Measurements from ENCODE around the gene S100A5.

The S100A5 gene

DNA sequence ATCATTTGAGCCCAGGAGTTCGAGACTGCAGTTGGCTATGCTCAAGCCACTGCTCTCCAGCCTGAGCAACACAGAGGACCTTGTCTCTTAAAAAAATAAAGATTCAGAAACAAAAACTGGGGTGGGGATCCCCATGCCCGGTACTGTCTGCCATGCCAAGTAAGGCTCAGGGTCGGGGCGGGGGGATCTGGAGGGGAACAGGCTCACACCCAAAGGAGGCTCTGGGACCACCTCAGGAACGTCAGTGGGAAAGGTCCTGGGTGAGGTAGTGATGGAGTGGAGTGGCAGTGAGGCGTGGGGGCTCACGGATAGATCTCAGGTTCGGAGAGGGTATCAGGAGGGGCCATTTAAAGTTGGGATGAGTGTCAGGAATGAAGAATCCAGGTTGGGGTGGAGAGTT, 5.6 kb upstream of the S100A5 start:
- no peak overlapping the region for H3K4me2 ChIP-seq (ENCODE audit: low read length)
- no peak overlapping the region for H3K27ac ChIP-seq (ENCODE audit: low read depth, low read length)
- no peaks in the 10 kb centered on the region for H3K9me3 ChIP-seq (ENCODE audit: control insufficient read depth, insufficient read depth, low read length)

DNA sequence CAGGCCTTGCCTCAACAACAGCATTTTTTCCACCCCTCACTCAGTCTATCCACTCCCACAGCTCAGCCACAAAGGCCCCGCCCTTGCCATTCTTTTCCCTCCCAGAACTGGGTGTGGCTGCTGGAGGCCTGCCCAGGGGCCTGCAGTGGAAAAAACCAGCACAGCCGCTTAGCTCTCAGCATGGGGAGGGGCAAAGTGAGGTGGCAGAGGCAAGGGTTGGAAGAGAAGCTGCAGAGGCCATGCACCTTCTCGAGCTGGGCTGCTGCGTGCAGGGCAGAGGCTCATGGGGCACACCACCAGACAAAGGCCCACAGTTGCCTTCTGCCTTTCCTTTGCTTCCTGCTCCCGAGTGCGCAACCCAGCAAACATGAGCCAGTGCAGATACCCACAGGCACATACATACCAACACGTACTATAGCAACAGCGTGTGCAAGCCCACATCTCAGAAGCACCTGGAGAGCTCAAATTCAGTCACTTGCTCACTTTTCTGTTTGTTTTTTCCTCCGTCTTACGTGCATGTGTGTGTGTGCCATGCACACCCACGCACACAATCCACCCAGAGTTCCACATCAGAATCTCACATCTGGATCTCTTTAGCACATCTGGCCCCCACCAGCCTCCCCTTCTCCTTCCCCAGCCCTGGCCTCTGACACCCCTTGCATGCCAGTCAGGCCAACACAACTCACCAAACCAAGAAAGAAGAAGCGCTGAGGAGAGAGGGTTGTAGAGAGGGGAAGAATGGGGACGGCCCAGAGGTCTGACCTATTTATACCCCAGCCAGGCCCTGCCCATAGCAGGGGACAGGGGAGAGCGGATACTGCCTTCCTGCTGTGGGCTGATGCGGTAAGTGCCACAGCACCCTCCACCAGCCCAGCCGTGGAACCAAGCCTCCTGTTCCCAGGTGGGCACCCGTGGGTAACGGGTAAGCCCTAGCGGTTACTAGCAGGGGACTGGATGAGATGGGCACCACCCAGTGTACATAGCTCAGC, 4.6 kb upstream of the S100A5 start, which contains the start of gene S100A4:
Gene S100A4 (minus strand): TSS at position 740 of the 989 bp plus-strand sequence. CDS start 1,012 bp downstream, outside the sequence.
- H3K4me1 ChIP-seq (ENCODE audit: control insufficient read depth, low read length) = peaks cover 12% of the 10 kb centered on the region
- no peaks in the 10 kb centered on the region for H3F3A ChIP-seq (ENCODE audit: control insufficient read depth, insufficient read depth)
- H4K20me1 ChIP-seq (ENCODE audit: control insufficient read depth, insufficient read depth, low read depth, low read length) = no peaks in the 10 kb centered on the region
- no peaks in the 10 kb centered on the region for H3K36me3 ChIP-seq (ENCODE audit: control insufficient read depth, low read length)
- peaks cover 38% of the 10 kb centered on the region for H3K27me3 ChIP-seq (ENCODE audit: control insufficient read depth, low read length)
- TF ChIP-seq, protein P1, sequence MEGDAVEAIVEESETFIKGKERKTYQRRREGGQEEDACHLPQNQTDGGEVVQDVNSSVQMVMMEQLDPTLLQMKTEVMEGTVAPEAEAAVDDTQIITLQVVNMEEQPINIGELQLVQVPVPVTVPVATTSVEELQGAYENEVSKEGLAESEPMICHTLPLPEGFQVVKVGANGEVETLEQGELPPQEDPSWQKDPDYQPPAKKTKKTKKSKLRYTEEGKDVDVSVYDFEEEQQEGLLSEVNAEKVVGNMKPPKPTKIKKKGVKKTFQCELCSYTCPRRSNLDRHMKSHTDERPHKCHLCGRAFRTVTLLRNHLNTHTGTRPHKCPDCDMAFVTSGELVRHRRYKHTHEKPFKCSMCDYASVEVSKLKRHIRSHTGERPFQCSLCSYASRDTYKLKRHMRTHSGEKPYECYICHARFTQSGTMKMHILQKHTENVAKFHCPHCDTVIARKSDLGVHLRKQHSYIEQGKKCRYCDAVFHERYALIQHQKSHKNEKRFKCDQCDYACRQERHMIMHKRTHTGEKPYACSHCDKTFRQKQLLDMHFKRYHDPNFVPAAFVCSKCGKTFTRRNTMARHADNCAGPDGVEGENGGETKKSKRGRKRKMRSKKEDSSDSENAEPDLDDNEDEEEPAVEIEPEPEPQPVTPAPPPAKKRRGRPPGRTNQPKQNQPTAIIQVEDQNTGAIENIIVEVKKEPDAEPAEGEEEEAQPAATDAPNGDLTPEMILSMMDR (IDR thresholded peaks at IDR 0.05; ENCODE audit: low read depth, low read length, poor library complexity, severe bottlenecking) = no peak
- no peak for TF ChIP-seq EZH2phosphoT487 (IDR thresholded peaks at IDR 0.05; ENCODE audit: borderline replicate concordance, low read length)
- no peak within 1 kb of the TSS for H3K27ac ChIP-seq (ENCODE audit: low read depth, low read length)
- H3K4me3 ChIP-seq (ENCODE audit: low read length) = no peak within 1 kb of the TSS
- H3K9me2 ChIP-seq (replicated peaks; ENCODE audit: control insufficient read depth, low read length) = no peaks in the 10 kb centered on the region
- no peaks in the 10 kb centered on the region for H3K79me2 ChIP-seq (ENCODE audit: control insufficient read depth, low read length)
- H3K9me3 ChIP-seq (ENCODE audit: control insufficient read depth, insufficient read depth, low read length) = no peaks in the 10 kb centered on the region
- H3K4me2 ChIP-seq (ENCODE audit: low read length) = no peak within 1 kb of the TSS

More for the DNA sequence above, 5.6 kb upstream of the S100A5 start:
- H3K4me1 ChIP-seq (ENCODE audit: control insufficient read depth, low read length) = peaks cover 12% of the 10 kb centered on the region
- TF ChIP-seq EZH2phosphoT487 (IDR thresholded peaks at IDR 0.05; ENCODE audit: borderline replicate concordance, low read length) = no peak
- no peaks in the 10 kb centered on the region for H4K20me1 ChIP-seq (ENCODE audit: control insufficient read depth, insufficient read depth, low read depth, low read length)
- H3K27me3 ChIP-seq (ENCODE audit: control insufficient read depth, low read length) = peaks cover 41% of the 10 kb centered on the region
- no peaks in the 10 kb centered on the region for H3K36me3 ChIP-seq (ENCODE audit: control insufficient read depth, low read length)
- H3F3A ChIP-seq (ENCODE audit: control insufficient read depth, insufficient read depth) = no peaks in the 10 kb centered on the region
- H3K4me3 ChIP-seq (ENCODE audit: low read length) = no peak overlapping the region
- H3K9me2 ChIP-seq (replicated peaks; ENCODE audit: control insufficient read depth, low read length) = no peaks in the 10 kb centered on the region
- no peaks in the 10 kb centered on the region for H3K79me2 ChIP-seq (ENCODE audit: control insufficient read depth, low read length)

DNA sequence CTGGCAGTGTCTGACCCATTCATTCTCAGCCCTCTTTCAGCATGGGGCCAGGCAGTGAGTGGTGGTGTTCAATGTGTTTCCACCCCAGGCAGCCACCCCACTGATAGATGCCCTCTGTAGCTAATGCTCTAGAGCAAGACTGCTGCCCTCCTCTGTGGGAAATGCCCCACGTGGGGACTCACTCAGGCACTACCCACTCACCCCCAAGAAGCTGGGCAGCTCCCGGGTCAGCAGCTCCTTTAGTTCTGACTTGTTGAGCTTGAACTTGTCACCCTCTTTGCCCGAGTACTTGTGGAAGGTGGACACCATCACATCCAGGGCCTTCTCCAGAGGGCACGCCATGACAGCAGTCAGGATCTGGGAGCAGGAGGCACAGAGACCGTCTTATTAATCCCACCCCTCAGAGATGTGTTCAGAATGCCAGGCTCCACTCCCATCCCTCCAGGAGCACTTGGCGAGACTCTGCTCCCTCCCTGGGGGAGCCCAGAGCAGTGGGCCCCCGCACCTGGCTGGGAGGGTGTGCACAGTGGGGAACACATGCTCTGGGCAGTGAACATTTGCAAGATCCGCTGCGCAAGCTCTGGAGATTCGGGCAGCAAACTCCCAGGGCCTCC, 3.8 kb upstream of the S100A5 start:
- Histone ChIP-seq H3K27ac (ENCODE audit: low read depth, low read length) (no peak overlapping the region), H3K4me1 (ENCODE audit: control insufficient read depth, low read length) (peaks cover 12% of the 10 kb centered on the region)

More for the DNA sequence above, 3.8 kb upstream of the S100A5 start:
- peaks cover 34% of the 10 kb centered on the region for H3K27me3 ChIP-seq (ENCODE audit: control insufficient read depth, low read length)
- TF ChIP-seq, protein P1 (IDR thresholded peaks at IDR 0.05; ENCODE audit: low read depth, low read length, poor library complexity, severe bottlenecking) = no peak
- TF ChIP-seq EZH2phosphoT487 (IDR thresholded peaks at IDR 0.05; ENCODE audit: borderline replicate concordance, low read length) = no peak
- no peaks in the 10 kb centered on the region for H3F3A ChIP-seq (ENCODE audit: control insufficient read depth, insufficient read depth)
- H3K4me3 ChIP-seq (ENCODE audit: low read length) = no peak overlapping the region
- H3K79me2 ChIP-seq (ENCODE audit: control insufficient read depth, low read length) = no peaks in the 10 kb centered on the region
- no peaks in the 10 kb centered on the region for H3K9me3 ChIP-seq (ENCODE audit: control insufficient read depth, insufficient read depth, low read length)
- no peaks in the 10 kb centered on the region for H3K9me2 ChIP-seq (replicated peaks; ENCODE audit: control insufficient read depth, low read length)
- no peaks in the 10 kb centered on the region for H4K20me1 ChIP-seq (ENCODE audit: control insufficient read depth, insufficient read depth, low read depth, low read length)
- no peak overlapping the region for H3K4me2 ChIP-seq (ENCODE audit: low read length)
- H3K36me3 ChIP-seq (ENCODE audit: control insufficient read depth, low read length) = no peaks in the 10 kb centered on the region

Data from DOHH2 (cell line).